Stimulated activated CD8-positive, alpha-beta memory T cell treated with anti-CD3 and anti-CD28 coated beads, Interleukin-4, amount 100 ng/mL, for 4 hours (primary cell): ENCODE measurements around the gene NDUFAF8.

Experiments used
- DNase-seq, 2 donors: peaks; one replicate each; pipeline ENCODE4 v3.0.0-alpha.2; 2020; ENCODE audit warnings: low read depth in 2 of 2, low spot score in 1 of 2

The NDUFAF8 gene

GRCh38 chr17:81238490-81238814 lies 666 bp upstream of the NDUFAF8 start:
- no peak for DNase-seq

GRCh38 chr17:81239714-81240555 lies 817 bp downstream of the NDUFAF8 start:
- peak in 1 of 2 donors; percentile 24 for DNase-seq

- no peak for DNase-seq
Observed at GRCh38 chr17:81240761-81241160, 1.6 kb downstream of the NDUFAF8 start.

- no peak for DNase-seq
Observed at GRCh38 chr17:81241203-81241602, 2.1 kb downstream of the NDUFAF8 start.

GRCh38 chr17:81241648-81242420 lies 2.7 kb downstream of the NDUFAF8 start:
- peak in 1 of 2 donors; percentile 34 for DNase-seq

- no peak for DNase-seq
Observed at GRCh38 chr17:81242421-81243332, 3.6 kb downstream of the NDUFAF8 start.

GRCh38 chr17:81243333-81243664 lies 4.2 kb downstream of the NDUFAF8 start:
- no peak for DNase-seq

- no peak for DNase-seq
Observed at GRCh38 chr17:81244358-81245023, 5.4 kb downstream of the NDUFAF8 start.

GRCh38 chr17:81245024-81245664 lies 6.0 kb downstream of the NDUFAF8 start:
- DNase-seq, result no peak

GRCh38 chr17:81245665-81246342 lies 6.7 kb downstream of the NDUFAF8 start:
- no peak for DNase-seq

GRCh38 chr17:81246343-81246670 lies 7.2 kb downstream of the NDUFAF8 start:
- DNase-seq, result no peak

GRCh38 chr17:81246679-81247338 lies 7.7 kb downstream of the NDUFAF8 start:
- DNase-seq, result no peak

- DNase-seq, result no peak
Observed at GRCh38 chr17:81247339-81247990, 8.3 kb downstream of the NDUFAF8 start.

- no peak for DNase-seq
Observed at GRCh38 chr17:81248649-81249048, 9.5 kb downstream of the NDUFAF8 start.

- no peak for DNase-seq
Observed at GRCh38 chr17:81249223-81250040, 10.3 kb downstream of the NDUFAF8 start.

GRCh38 chr17:81250286-81251093 lies 11.4 kb downstream of the NDUFAF8 start:
- DNase-seq, result no peak

- no peak for DNase-seq
Observed at GRCh38 chr17:81251094-81251708, 12.1 kb downstream of the NDUFAF8 start.
